WTC11 (cell line): Measurements from ENCODE around the gene CPT1B. TPM values are rescaled to one million over a fixed set of nuclear protein-coding genes. Genes with fewer than 3 reads are reported as not detected.

Experiments used
- ATAC-seq: fragments of 200-7000 bp; cut with Tn5 transposase; 2 replicates; pipeline ENCODE4 v1.10.0; 2021; ENCODE audit warnings: mild to moderate bottlenecking, moderate library complexity
- CTCF ChIA-PET: fragments of 300-600 bp; sonication (Branson Sonifier 250); formaldehyde crosslinking; loops from one replicate; lab custom pipeline; 2021; ENCODE audit warnings: antibody characterized with exemption; lab: Charles Lee
- POLR2A ChIA-PET: fragments of 350-600 bp; sonication (Branson Sonifier 250); formaldehyde crosslinking; loops from one replicate; lab custom pipeline; 2021; ENCODE audit warnings: antibody characterized with exemption; lab: Charles Lee
- DNase-seq: peaks from one replicate; pipeline ENCODE4 v3.0.0; 2021; ENCODE audit warnings: low spot score
- H3K27ac Mint-ChIP-seq: 2 replicates; pipeline ENCODE4 v1.8.0; 2021; ENCODE audit warnings: mixed read lengths
- H3K27me3 Mint-ChIP-seq: 2 replicates; pipeline ENCODE4 v1.8.0; 2021; ENCODE audit warnings: low read depth, mild to moderate bottlenecking, moderate library complexity, mixed read lengths
- H3K36me3 Mint-ChIP-seq: 2 replicates; pipeline ENCODE4 v1.8.0; 2021; ENCODE audit warnings: mixed read lengths
- H3K4me1 Mint-ChIP-seq: 2 replicates; pipeline ENCODE4 v1.8.0; 2022; ENCODE audit warnings: mixed read lengths
- H3K4me3 Mint-ChIP-seq: 2 replicates; pipeline ENCODE4 v1.8.0; 2021; ENCODE audit warnings: mild to moderate bottlenecking, moderate library complexity, mixed read lengths
- H3K9me3 Mint-ChIP-seq: 2 replicates; pipeline ENCODE4 v1.8.0; 2021; ENCODE audit warnings: mixed read lengths
- FOXJ3 ChIP-seq: sonication (generic); formaldehyde crosslinking; IDR thresholded peaks from 2 replicates; pipeline ENCODE4 v1.9.0; 2021; ENCODE audit warnings: missing genetic modification reagents, mild to moderate bottlenecking, borderline replicate concordance
- FOXP1 ChIP-seq: sonication (generic); formaldehyde crosslinking; IDR thresholded peaks from 2 replicates; pipeline ENCODE4 v1.8.0; 2022; ENCODE audit warnings: missing genetic modification reagents, mild to moderate bottlenecking, moderate library complexity, borderline replicate concordance
- GABPB1 ChIP-seq: sonication (generic); formaldehyde crosslinking; IDR thresholded peaks from 2 replicates; pipeline ENCODE4 v1.8.1; 2023; ENCODE audit warnings: mild to moderate bottlenecking, missing genetic modification reagents
- RELA ChIP-seq: sonication (generic); formaldehyde crosslinking; IDR thresholded peaks from 2 replicates; pipeline ENCODE4 v1.8.1; 2022; ENCODE audit warnings: missing genetic modification reagents, mild to moderate bottlenecking, borderline replicate concordance
- ZNF263 ChIP-seq: sonication (generic); formaldehyde crosslinking; IDR thresholded peaks from 2 replicates; pipeline ENCODE4 v1.8.1; 2022; ENCODE audit warnings: low read depth, mild to moderate bottlenecking, moderate library complexity, missing genetic modification reagents
- ZNF416 ChIP-seq: fragments of 250-450 bp; sonication (Bioruptor Pico); IDR thresholded peaks from 2 replicates; pipeline ENCODE4 v1.9.0; 2021; ENCODE audit warnings: mild to moderate bottlenecking, inconsistent platforms
- ZNF671 ChIP-seq: fragments of 250-450 bp; sonication (Bioruptor Pico); IDR thresholded peaks from 2 replicates; pipeline ENCODE4 v1.8.0; 2021; ENCODE audit warnings: mild to moderate bottlenecking
- total RNA-seq: library from RNA; stranded (reverse); gene quantifications from 3 replicates; pipeline ENCODE4 v1.2.3, GENCODE V29; 2021
- TF ChIP-seq, protein P1 (sequence below): sonication (generic); formaldehyde crosslinking; IDR thresholded peaks from 2 replicates; pipeline ENCODE4 v1.8.0; 2022; ENCODE audit warnings: mild to moderate bottlenecking, missing genetic modification reagents
- TF ChIP-seq, protein P2 (sequence below): sonication (generic); formaldehyde crosslinking; IDR thresholded peaks from 2 replicates; pipeline ENCODE4 v1.8.1; 2022; ENCODE audit warnings: mild to moderate bottlenecking, moderate library complexity, missing genetic modification reagents
- TF ChIP-seq, protein P3 (sequence below): sonication (generic); formaldehyde crosslinking; IDR thresholded peaks from 2 replicates; pipeline ENCODE4 v1.8.0; 2022; ENCODE audit warnings: missing genetic modification reagents
- TF ChIP-seq, protein P4 (sequence below): sonication (generic); formaldehyde crosslinking; IDR thresholded peaks from 2 replicates; pipeline ENCODE4 v1.8.1; 2022; ENCODE audit warnings: low read depth, missing genetic modification reagents, borderline replicate concordance
- TF ChIP-seq, protein P5 (sequence below): fragments of 250-450 bp; sonication (Bioruptor Pico); IDR thresholded peaks from 2 replicates; pipeline ENCODE4 v1.9.0; 2021; ENCODE audit warnings: mild to moderate bottlenecking, borderline replicate concordance

Gene CPT1B
- total RNA-seq, 1 experiment from 2014 or later = 33.7 TPM

DNA sequence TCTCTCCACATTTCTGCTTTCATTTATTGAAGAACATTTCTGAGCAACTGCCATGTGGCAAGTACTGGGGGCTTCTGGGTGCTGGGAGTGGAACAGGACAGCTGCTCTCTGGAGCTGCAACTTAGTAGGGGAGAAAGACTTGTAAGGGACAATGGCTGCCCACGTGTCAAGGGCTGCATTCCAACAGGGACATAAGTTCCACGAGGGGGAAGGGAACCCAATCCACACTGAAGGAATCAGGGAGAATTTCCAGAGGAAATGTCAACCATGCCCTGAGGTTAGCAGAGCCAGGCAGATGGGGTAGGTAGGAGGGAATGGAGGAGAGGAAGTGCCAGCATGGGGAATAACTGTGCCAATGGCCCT is 24.1 kb upstream of the CPT1B start:
- Mint-ChIP-seq H3K9me3 (no peaks in the 10 kb centered on the region), H3K36me3 (no peaks in the 10 kb centered on the region), H3K27ac (no peak overlapping the region), H3K4me1 (peaks cover 12% of the 10 kb centered on the region; the same call in 1 of the 2 replicates), H3K27me3 (peaks cover 58% of the 10 kb centered on the region), H3K4me3 (peak overlapping the region; percentile 59)
- DNase-seq (no peak), ATAC-seq (no peak)
- CTCF ChIA-PET = interaction anchor here (0.6 to 1.8 kb wide), 8 partner anchors 18 to 326 kb away, joined by 3 to 9 read pairs (median 4); partner anchors contain the start of gene SYCE3
- POLR2A ChIA-PET = interaction anchor here (1.2 kb wide), 1 partner anchor 20 kb away, joined by 4 read pairs; the partner anchor contains the start of gene CHKB
- no peak for TF ChIP-seq RELA (CRISPR knock-in tag)
- TF ChIP-seq GABPB1 (CRISPR knock-in tag) = no peak
- TF ChIP-seq ZNF263 (CRISPR knock-in tag) = no peak
- TF ChIP-seq, protein P1, sequence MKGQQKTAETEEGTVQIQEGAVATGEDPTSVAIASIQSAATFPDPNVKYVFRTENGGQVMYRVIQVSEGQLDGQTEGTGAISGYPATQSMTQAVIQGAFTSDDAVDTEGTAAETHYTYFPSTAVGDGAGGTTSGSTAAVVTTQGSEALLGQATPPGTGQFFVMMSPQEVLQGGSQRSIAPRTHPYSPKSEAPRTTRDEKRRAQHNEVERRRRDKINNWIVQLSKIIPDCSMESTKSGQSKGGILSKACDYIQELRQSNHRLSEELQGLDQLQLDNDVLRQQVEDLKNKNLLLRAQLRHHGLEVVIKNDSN (CRISPR knock-in tag) = no peak
- TF ChIP-seq FOXJ3 (CRISPR knock-in tag) = no peak

DNA sequence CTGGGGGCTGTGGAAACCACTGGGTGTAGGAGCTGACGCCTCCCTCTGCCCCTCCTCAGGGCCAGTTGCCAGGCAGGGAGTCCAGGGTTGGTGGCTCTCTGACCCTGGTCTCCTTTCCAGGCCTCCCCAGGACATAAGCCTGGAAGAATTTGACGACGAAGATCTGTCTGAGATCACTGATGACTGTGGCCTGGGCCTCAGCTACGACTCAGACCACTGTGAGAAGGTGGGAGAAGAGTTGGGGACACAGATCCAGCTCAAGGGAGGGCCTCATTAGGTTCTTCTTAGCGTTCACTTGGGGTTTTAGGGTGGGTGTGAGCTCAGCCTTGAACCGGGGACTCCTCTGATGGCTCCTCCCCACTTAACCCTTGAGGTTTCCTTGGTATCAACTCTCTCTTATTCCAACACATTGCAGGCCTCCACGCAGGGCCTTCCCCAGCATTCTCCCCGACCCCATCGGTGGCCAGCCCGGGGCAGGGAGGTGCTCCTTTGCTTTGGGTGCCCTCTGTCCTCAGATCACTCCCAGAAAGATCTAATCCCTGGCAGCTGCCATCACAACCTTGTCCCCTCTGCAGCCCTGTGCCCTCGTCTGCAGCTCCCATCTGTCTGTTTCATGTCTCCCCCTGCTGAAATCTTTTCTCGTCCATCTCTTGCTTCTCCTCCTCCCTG is 23.6 kb upstream of the CPT1B start:
- Mint-ChIP-seq H3K9me3 (no peaks in the 10 kb centered on the region), H3K27me3 (peaks cover 63% of the 10 kb centered on the region), H3K36me3 (no peaks in the 10 kb centered on the region), H3K27ac (no peak overlapping the region), H3K4me1 (peaks cover 12% of the 10 kb centered on the region; the same call in 1 of the 2 replicates), H3K4me3 (peak overlapping the region; percentile 59)
- CTCF ChIA-PET = interaction anchor here (0.6 to 1.8 kb wide), 9 partner anchors 19 to 325 kb away, joined by 3 to 9 read pairs (median 4); partner anchors contain the start of genes SCO2 and SYCE3
- TF ChIP-seq, protein P2, sequence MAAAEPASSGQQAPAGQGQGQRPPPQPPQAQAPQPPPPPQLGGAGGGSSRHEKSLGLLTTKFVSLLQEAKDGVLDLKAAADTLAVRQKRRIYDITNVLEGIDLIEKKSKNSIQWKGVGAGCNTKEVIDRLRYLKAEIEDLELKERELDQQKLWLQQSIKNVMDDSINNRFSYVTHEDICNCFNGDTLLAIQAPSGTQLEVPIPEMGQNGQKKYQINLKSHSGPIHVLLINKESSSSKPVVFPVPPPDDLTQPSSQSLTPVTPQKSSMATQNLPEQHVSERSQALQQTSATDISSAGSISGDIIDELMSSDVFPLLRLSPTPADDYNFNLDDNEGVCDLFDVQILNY (CRISPR knock-in tag) = no peak
- no peak for TF ChIP-seq ZNF416
- no peak for TF ChIP-seq ZNF263 (CRISPR knock-in tag)
- no peak for DNase-seq
- POLR2A ChIA-PET = interaction anchor here (1.2 kb wide), 1 partner anchor 19 kb away, joined by 4 read pairs; the partner anchor contains the start of gene CHKB
- no peak for ATAC-seq

DNA sequence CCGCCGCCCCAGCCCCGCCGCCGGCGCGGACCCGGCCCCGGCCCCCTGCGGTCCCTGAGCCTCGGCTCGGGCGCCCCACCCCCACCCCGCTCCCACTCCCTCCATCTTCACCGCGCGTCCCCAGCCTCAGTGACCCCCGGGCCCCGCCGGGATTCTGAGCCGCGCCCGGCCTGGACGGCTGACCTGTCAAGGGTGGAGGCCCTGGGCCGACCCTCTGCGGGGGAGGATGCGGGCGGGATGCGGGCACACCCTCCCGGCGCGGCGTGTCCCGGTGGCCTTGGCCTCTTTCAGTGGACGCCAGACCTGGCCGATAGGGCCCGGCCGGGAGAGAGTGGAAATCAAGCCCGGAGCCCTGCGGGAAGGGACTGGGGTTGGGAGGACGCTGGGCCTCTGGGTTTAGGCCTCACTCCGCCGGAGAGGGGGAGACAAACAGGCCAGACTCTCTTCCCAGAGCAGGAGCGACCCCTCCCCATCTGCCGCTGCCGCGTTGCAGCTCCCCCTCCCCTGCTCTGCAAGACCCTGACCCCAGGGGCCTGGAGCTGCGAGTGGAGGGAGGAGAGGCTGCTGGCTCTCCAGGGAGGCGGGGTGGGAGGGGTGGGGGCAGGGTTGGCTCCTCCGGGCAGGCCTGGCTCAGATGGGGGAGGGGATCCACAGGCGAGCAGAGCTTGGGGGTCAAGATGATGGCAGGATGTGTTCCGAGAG is 22.9 kb upstream of the CPT1B start:
- ChIA-PET CTCF (interaction anchor here (0.6 to 1.8 kb wide), 7 partner anchors 11 to 325 kb away, joined by 3 to 9 read pairs (median 4); partner anchors contain the start of genes SCO2 and SYCE3), POLR2A (interaction anchor here (1.2 kb wide), 1 partner anchor 19 kb away, joined by 4 read pairs; the partner anchor contains the start of gene CHKB)
- no peaks in the 10 kb centered on the region for H3K9me3 Mint-ChIP-seq
- H3K27ac Mint-ChIP-seq = no peak overlapping the region
- ATAC-seq (no peak), DNase-seq (no peak)
- no peaks in the 10 kb centered on the region for H3K36me3 Mint-ChIP-seq
- peaks cover 12% of the 10 kb centered on the region; the same call in 1 of the 2 replicates for H3K4me1 Mint-ChIP-seq
- H3K27me3 Mint-ChIP-seq = peaks cover 67% of the 10 kb centered on the region
- TF ChIP-seq, protein P3, sequence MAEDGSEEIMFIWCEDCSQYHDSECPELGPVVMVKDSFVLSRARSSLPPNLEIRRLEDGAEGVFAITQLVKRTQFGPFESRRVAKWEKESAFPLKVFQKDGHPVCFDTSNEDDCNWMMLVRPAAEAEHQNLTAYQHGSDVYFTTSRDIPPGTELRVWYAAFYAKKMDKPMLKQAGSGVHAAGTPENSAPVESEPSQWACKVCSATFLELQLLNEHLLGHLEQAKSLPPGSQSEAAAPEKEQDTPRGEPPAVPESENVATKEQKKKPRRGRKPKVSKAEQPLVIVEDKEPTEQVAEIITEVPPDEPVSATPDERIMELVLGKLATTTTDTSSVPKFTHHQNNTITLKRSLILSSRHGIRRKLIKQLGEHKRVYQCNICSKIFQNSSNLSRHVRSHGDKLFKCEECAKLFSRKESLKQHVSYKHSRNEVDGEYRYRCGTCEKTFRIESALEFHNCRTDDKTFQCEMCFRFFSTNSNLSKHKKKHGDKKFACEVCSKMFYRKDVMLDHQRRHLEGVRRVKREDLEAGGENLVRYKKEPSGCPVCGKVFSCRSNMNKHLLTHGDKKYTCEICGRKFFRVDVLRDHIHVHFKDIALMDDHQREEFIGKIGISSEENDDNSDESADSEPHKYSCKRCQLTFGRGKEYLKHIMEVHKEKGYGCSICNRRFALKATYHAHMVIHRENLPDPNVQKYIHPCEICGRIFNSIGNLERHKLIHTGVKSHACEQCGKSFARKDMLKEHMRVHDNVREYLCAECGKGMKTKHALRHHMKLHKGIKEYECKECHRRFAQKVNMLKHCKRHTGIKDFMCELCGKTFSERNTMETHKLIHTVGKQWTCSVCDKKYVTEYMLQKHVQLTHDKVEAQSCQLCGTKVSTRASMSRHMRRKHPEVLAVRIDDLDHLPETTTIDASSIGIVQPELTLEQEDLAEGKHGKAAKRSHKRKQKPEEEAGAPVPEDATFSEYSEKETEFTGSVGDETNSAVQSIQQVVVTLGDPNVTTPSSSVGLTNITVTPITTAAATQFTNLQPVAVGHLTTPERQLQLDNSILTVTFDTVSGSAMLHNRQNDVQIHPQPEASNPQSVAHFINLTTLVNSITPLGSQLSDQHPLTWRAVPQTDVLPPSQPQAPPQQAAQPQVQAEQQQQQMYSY = 0 out of 2 replicates have a peak, but pooled peaks have one; percentile 18
- no peak for TF ChIP-seq FOXP1 (CRISPR knock-in tag)
- peak overlapping the region; percentile 59 for H3K4me3 Mint-ChIP-seq

DNA sequence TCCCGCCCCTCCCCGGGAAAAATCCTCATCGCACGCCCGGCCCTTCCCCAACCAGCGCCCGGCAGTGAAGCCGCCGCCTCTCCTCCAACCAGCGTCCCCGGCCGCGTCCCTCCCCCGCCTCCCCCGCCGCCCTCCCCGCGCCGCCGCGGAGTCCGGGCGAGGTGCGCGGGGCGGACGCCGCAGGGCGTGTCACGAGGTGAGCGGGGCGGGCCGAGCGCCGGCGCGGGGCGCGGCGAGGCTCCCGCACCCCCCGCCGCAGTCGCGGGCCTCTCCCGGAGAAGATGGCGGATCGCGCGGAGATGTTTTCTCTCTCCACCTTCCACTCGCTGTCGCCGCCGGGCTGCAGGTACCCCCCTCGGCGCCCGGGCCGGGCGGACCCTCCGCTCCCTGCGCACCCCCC is 22.3 kb upstream of the CPT1B start, which contains the start of gene MAPK8IP2:
MAPK8IP2 (plus strand) TSS at position 256 of the 400 bp plus-strand sequence; CDS start at position 282, 26 bp downstream.
- DNase-seq = no peak
- H3K4me3 Mint-ChIP-seq = peak within 1 kb of the TSS; percentile 62
- ChIA-PET POLR2A (no interaction called here), CTCF (interaction anchor here (1.0 kb wide), 1 partner anchor 20 kb away, joined by 3 read pairs; no protein-coding TSS in a partner anchor)
- peak; percentile 21 for ATAC-seq
- H3K36me3 Mint-ChIP-seq = no peaks in the 10 kb centered on the region
- H3K27ac Mint-ChIP-seq = no peak within 1 kb of the TSS
- peaks cover 12% of the 10 kb centered on the region; the same call in 1 of the 2 replicates for H3K4me1 Mint-ChIP-seq
- H3K27me3 Mint-ChIP-seq = peaks cover 69% of the 10 kb centered on the region
- H3K9me3 Mint-ChIP-seq = no peaks in the 10 kb centered on the region
- TF ChIP-seq, protein P4, sequence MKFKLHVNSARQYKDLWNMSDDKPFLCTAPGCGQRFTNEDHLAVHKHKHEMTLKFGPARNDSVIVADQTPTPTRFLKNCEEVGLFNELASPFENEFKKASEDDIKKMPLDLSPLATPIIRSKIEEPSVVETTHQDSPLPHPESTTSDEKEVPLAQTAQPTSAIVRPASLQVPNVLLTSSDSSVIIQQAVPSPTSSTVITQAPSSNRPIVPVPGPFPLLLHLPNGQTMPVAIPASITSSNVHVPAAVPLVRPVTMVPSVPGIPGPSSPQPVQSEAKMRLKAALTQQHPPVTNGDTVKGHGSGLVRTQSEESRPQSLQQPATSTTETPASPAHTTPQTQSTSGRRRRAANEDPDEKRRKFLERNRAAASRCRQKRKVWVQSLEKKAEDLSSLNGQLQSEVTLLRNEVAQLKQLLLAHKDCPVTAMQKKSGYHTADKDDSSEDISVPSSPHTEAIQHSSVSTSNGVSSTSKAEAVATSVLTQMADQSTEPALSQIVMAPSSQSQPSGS = no peak
- TF ChIP-seq ZNF671 (no peak), ZNF263 (CRISPR knock-in tag) (no peak)
- TF ChIP-seq, protein P5, sequence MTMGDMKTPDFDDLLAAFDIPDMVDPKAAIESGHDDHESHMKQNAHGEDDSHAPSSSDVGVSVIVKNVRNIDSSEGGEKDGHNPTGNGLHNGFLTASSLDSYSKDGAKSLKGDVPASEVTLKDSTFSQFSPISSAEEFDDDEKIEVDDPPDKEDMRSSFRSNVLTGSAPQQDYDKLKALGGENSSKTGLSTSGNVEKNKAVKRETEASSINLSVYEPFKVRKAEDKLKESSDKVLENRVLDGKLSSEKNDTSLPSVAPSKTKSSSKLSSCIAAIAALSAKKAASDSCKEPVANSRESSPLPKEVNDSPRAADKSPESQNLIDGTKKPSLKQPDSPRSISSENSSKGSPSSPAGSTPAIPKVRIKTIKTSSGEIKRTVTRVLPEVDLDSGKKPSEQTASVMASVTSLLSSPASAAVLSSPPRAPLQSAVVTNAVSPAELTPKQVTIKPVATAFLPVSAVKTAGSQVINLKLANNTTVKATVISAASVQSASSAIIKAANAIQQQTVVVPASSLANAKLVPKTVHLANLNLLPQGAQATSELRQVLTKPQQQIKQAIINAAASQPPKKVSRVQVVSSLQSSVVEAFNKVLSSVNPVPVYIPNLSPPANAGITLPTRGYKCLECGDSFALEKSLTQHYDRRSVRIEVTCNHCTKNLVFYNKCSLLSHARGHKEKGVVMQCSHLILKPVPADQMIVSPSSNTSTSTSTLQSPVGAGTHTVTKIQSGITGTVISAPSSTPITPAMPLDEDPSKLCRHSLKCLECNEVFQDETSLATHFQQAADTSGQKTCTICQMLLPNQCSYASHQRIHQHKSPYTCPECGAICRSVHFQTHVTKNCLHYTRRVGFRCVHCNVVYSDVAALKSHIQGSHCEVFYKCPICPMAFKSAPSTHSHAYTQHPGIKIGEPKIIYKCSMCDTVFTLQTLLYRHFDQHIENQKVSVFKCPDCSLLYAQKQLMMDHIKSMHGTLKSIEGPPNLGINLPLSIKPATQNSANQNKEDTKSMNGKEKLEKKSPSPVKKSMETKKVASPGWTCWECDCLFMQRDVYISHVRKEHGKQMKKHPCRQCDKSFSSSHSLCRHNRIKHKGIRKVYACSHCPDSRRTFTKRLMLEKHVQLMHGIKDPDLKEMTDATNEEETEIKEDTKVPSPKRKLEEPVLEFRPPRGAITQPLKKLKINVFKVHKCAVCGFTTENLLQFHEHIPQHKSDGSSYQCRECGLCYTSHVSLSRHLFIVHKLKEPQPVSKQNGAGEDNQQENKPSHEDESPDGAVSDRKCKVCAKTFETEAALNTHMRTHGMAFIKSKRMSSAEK (CRISPR knock-in tag) = no peak
